HepG2 (cell line): Measurements from ENCODE around the gene RBPMS2. TPM values are rescaled to one million over a fixed set of nuclear protein-coding genes. Genes with fewer than 3 reads are reported as not detected.
A peak's percentile ranks its signal among the peaks of the same experiment; 100 is the strongest.

Experiments
- AGO2 ChIP-seq: fragments of 200-400 bp; formaldehyde crosslinking; optimal IDR thresholded peaks from 2 replicates; pipeline ENCODE3; 2017; ENCODE audit warnings: mild to moderate bottlenecking, low read depth, low read length, moderate library complexity
- CEBPB ChIP-seq: IDR thresholded peaks from 2 replicates; pipeline ENCODE4 v1.6.1; 2011; ENCODE audit warnings: low read depth, low read length, improper control_type of control experiment, borderline replicate concordance
- ERF ChIP-seq: IDR thresholded peaks from 2 replicates; pipeline ENCODE4 v1.6.1; 2018; ENCODE audit warnings: missing biosample characterization, missing genetic modification reagents
- HNF1A ChIP-seq, 2 experiments: sonication (generic) in 1 of 2; formaldehyde crosslinking in 1 of 2; IDR thresholded peaks; 2 replicates each; pipeline versions ENCODE4 v1.4.0 to v1.6.1; 2016 to 2020; ENCODE audit warnings: borderline replicate concordance in 1 of 2, low read depth in 1 of 2, mild to moderate bottlenecking in 1 of 2, missing genetic modification reagents in 1 of 2
- KLF9 ChIP-seq: IDR thresholded peaks from 2 replicates; pipeline ENCODE4 v1.6.1; 2016; ENCODE audit warnings: low read depth
- MAX ChIP-seq: IDR thresholded peaks from 2 replicates; pipeline ENCODE4 v1.6.1; 2012; ENCODE audit warnings: inconsistent platforms
- MEF2D ChIP-seq: sonication (generic); formaldehyde crosslinking; IDR thresholded peaks from 2 replicates; pipeline ENCODE4 v1.5.1; 2020; ENCODE audit warnings: mild to moderate bottlenecking, missing genetic modification reagents
- MZF1 ChIP-seq: sonication (generic); formaldehyde crosslinking; IDR thresholded peaks from 2 replicates; pipeline ENCODE4 v1.8.1; 2023; ENCODE audit warnings: mild to moderate bottlenecking, missing genetic modification reagents, borderline replicate concordance
- PTBP1 ChIP-seq: fragments of 200-400 bp; formaldehyde crosslinking; IDR thresholded peaks from 2 replicates; pipeline ENCODE4 v1.6.1; 2018; ENCODE audit warnings: low read length, low read depth; ENCODE audit not compliant: poor library complexity, severe bottlenecking
- RARA ChIP-seq: IDR thresholded peaks from 2 replicates; pipeline ENCODE4 v1.6.1; 2016; ENCODE audit warnings: missing genetic modification reagents, missing compliant biosample characterization
- ZC3H4 ChIP-seq: sonication (generic); formaldehyde crosslinking; IDR thresholded peaks from 2 replicates; pipeline ENCODE4 v1.4.0; 2020; ENCODE audit warnings: missing genetic modification reagents, borderline replicate concordance
- ZNF382 ChIP-seq: sonication (generic); formaldehyde crosslinking; IDR thresholded peaks from 2 replicates; pipeline ENCODE4 v1.5.0; 2020; ENCODE audit warnings: missing genetic modification reagents, mild to moderate bottlenecking, borderline replicate concordance
- ZNF460 ChIP-seq: sonication (generic); formaldehyde crosslinking; IDR thresholded peaks from 2 replicates; pipeline ENCODE4 v1.5.1; 2020; ENCODE audit warnings: missing genetic modification reagents, mild to moderate bottlenecking, borderline replicate concordance
- ZNF510 ChIP-seq: sonication (generic); formaldehyde crosslinking; IDR thresholded peaks from 2 replicates; pipeline ENCODE4 v1.4.0; 2020; ENCODE audit warnings: low read depth, mild to moderate bottlenecking, missing genetic modification reagents
- ZNF530 ChIP-seq: sonication (generic); formaldehyde crosslinking; IDR thresholded peaks from 2 replicates; pipeline ENCODE4 v1.5.0; 2020; ENCODE audit warnings: low read depth, mild to moderate bottlenecking, missing genetic modification reagents
- ZNF772 ChIP-seq: sonication (generic); formaldehyde crosslinking; IDR thresholded peaks from 2 replicates; pipeline ENCODE4 v1.5.0; 2020; ENCODE audit warnings: mild to moderate bottlenecking, missing genetic modification reagents
- ZNF775 ChIP-seq: sonication (generic); formaldehyde crosslinking; IDR thresholded peaks from 2 replicates; pipeline ENCODE4 v1.4.0; 2020; ENCODE audit warnings: missing genetic modification reagents, mild to moderate bottlenecking, moderate library complexity, borderline replicate concordance
- polyA plus RNA-seq, 8 experiments: library from polyadenylated mRNA; depleted of rRNA in 3 of 8; stranded (reverse) in 7 of 8; unstranded in 1 of 8; fragments of >200 nt; fragmentation: Illumina TruSeq in 4 of 8; extraction: Trizol in 4 of 8; gene quantifications; 2 replicates each; pipeline versions ENCODE4 v1.2.1 to v1.2.3, GENCODE V29; 2011 to 2016; ENCODE audit warnings: low read depth in 4 of 8, missing spikeins in 1 of 8, mixed read lengths in 1 of 8; ENCODE audit not compliant: insufficient read depth in 1 of 8
- total RNA-seq, 5 experiments: library from RNA; depleted of rRNA; stranded (reverse); fragments of >200 nt; fragmentation: Illumina TruSeq; extraction: Trizol; gene quantifications; 2 replicates each; pipeline ENCODE4 v1.2.3, GENCODE V29; 2016; ENCODE audit warnings: low read depth in 1 of 5
- TF ChIP-seq, protein P1 (sequence below): sonication (generic); formaldehyde crosslinking; IDR thresholded peaks from 2 replicates; pipeline ENCODE4 v1.4.0; 2020; ENCODE audit warnings: missing genetic modification reagents, borderline replicate concordance
- TF ChIP-seq, protein P2 (sequence below): IDR thresholded peaks from 2 replicates; pipeline ENCODE4 v1.6.1; 2016; ENCODE audit warnings: control low read depth
- TF ChIP-seq, protein P3 (sequence below): IDR thresholded peaks from 2 replicates; pipeline ENCODE4 v1.6.1; 2016

The RBPMS2 gene
- total and polyA plus RNA-seq, 2 of the 13 experiments (the other 11 are each of a cell fraction or from before 2014, with no cell fraction given): 0.08 TPM; not detected in 1

- TF ChIP-seq ERF (CRISPR knock-in tag) (peak; percentile 69; the same call in 1 of the 2 replicates), HNF1A (IDR thresholded peaks at IDR 0.05; ENCODE audit: low read depth) (no peak), HNF1A (CRISPR knock-in tag; IDR thresholded peaks at IDR 0.05; ENCODE audit: borderline replicate concordance) (no peak), CEBPB (no peak), KLF9 (CRISPR knock-in tag) (no peak), ZC3H4 (no peak), MZF1 (CRISPR knock-in tag) (no peak), ZNF382 (no peak), ZNF510 (CRISPR knock-in tag) (no peak), PTBP1 (no peak), RARA (CRISPR knock-in tag) (peak; percentile 99), MAX (peak; percentile 53), ZNF775 (CRISPR knock-in tag) (no peak), ZNF772 (CRISPR knock-in tag) (no peak), MEF2D (CRISPR knock-in tag) (peak; percentile 34; the same call in 1 of the 2 replicates), ZNF530 (CRISPR knock-in tag) (no peak), ZNF460 (CRISPR knock-in tag) (no peak), AGO2 (no peak)
- TF ChIP-seq, protein P1, sequence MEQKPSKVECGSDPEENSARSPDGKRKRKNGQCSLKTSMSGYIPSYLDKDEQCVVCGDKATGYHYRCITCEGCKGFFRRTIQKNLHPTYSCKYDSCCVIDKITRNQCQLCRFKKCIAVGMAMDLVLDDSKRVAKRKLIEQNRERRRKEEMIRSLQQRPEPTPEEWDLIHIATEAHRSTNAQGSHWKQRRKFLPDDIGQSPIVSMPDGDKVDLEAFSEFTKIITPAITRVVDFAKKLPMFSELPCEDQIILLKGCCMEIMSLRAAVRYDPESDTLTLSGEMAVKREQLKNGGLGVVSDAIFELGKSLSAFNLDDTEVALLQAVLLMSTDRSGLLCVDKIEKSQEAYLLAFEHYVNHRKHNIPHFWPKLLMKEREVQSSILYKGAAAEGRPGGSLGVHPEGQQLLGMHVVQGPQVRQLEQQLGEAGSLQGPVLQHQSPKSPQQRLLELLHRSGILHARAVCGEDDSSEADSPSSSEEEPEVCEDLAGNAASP (CRISPR knock-in tag): peak; percentile 79; the same call in 1 of the 2 replicates
- TF ChIP-seq, protein P2, sequence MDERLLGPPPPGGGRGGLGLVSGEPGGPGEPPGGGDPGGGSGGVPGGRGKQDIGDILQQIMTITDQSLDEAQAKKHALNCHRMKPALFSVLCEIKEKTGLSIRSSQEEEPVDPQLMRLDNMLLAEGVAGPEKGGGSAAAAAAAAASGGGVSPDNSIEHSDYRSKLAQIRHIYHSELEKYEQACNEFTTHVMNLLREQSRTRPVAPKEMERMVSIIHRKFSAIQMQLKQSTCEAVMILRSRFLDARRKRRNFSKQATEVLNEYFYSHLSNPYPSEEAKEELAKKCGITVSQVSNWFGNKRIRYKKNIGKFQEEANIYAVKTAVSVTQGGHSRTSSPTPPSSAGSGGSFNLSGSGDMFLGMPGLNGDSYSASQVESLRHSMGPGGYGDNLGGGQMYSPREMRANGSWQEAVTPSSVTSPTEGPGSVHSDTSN (CRISPR knock-in tag): no peak
- TF ChIP-seq, protein P3, sequence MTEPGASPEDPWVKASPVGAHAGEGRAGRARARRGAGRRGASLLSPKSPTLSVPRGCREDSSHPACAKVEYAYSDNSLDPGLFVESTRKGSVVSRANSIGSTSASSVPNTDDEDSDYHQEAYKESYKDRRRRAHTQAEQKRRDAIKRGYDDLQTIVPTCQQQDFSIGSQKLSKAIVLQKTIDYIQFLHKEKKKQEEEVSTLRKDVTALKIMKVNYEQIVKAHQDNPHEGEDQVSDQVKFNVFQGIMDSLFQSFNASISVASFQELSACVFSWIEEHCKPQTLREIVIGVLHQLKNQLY (CRISPR knock-in tag): 0 out of 2 replicates have a peak, but pooled peaks have one; percentile 17
Observed at GRCh38 chr15:64732156-64732860, 43.1 kb downstream of the RBPMS2 start (continued).
